ENCODE measurements around the gene TPD52L2. TPM values are rescaled to one million over a fixed set of nuclear protein-coding genes. Genes with fewer than 3 reads are reported as not detected.

TPD52L2 gene
- total and polyA plus RNA-seq, 2 donors (not counting 1 experiment from before 2014, with no cell fraction given): 39.9 to 41.3 TPM

DNA sequence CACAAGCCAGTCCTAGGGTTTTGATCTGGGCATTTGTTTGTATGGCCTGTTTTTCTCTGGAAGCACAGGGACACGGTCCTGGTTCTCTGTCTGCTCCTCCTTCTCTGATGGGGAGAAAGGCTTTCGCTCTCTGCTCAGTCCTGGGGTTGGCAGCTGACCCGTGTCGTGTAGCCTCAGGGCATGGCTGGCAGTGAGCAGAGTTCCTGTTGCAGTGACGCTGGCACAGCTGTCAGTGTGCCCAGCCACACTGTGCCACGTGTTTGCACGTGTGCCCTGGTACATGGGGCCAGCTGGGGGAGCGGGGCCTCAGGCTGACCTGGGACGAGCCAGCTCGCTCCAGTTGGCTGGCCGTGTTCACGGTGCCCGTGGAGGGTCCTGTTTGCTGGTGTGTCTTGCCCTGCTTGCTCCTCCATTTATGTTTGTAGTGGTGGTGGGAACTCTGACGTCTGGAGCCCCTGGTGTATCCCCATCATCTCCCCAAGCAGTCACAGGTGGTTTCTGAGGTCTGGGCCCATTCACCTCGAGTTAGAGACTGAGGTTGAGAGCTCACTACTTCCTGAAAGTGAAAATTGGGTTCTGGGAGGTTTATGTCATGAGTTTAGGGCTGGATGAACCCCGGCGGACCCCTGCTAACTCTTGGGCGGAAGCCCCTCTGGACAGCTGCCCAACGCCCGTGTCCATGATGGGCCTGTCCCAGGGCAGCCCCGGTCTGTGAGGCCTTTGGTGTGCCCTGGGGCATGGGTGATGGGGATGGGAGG, 19.6 kb downstream of the TPD52L2 start:
- CTCF ChIA-PET: no interaction called here
- Histone ChIP-seq H3K27ac (ENCODE audit: low read length in 2 of 2) (no peak overlapping the region), H3K36me3 (replicated peaks in 1 of 2; ENCODE audit: control extremely low read depth in 1 of 2, control insufficient read depth in 1 of 2, extremely low read depth in 1 of 2, insufficient read depth in 2 of 2, low read length in 1 of 2) (peaks cover 11 to 47% of the 10 kb centered on the region in 2 experiments), H3K9ac (ENCODE audit: low read length) (no peak overlapping the region), H3K79me2 (ENCODE audit: control insufficient read depth, insufficient read depth, low read length) (peaks cover 40% of the 10 kb centered on the region), H4K20me1 (ENCODE audit: control insufficient read depth, insufficient read depth, low read length, poor library complexity, severe bottlenecking) (peaks cover 62% of the 10 kb centered on the region), H3K4me2 (replicated peaks; ENCODE audit: low read depth, low read length, poor library complexity, severe bottlenecking) (no peak overlapping the region), H3K4me1 (ENCODE audit: control insufficient read depth in 2 of 2, insufficient read depth in 2 of 2, low read length in 2 of 2) (no peaks in the 10 kb centered on the region), H3K9me3 (ENCODE audit: control extremely low read depth in 1 of 3, control insufficient read depth in 2 of 3, insufficient read depth in 1 of 3, low read length in 2 of 3) (no peaks in the 10 kb centered on the region), H2AFZ (ENCODE audit: insufficient read depth, low read depth, low read length, poor library complexity, severe bottlenecking) (no peak overlapping the region), H3K27me3 (replicated peaks in 1 of 4; ENCODE audit: control extremely low read depth in 1 of 4, control insufficient read depth in 3 of 4, insufficient read depth in 4 of 4, low read length in 3 of 4) (no peaks in the 10 kb centered on the region), H3K4me3 (ENCODE audit: control extremely low read depth in 1 of 5, extremely low read depth in 1 of 5, insufficient read depth in 1 of 5, low read depth in 2 of 5, low read length in 4 of 5) (no peak overlapping the region)
- DNase-seq: no peak
- intact Hi-C loops (cut with micrococcal nuclease): no loop called here
- POLR2A ChIA-PET: no interaction called here
- WGBS (ENCODE audit: insufficient coverage): 89% methylated on average over 20 of the region's 21 CpGs
- Mint-ChIP-seq H3K27ac (no peak overlapping the region), H3K4me3 (no peak overlapping the region), H3K27me3 (no peaks in the 10 kb centered on the region), H3K4me1 (no peaks in the 10 kb centered on the region), H3K9me3 (ENCODE audit: insufficient read depth) (no peaks in the 10 kb centered on the region)
- TF ChIP-seq EZH2 (IDR thresholded peaks at IDR 0.05; ENCODE audit: borderline replicate concordance, insufficient read depth, low read depth, low read length, poor library complexity, severe bottlenecking) (no peak), CTCF (IDR thresholded peaks at IDR 0.05) (no peak)
- no peak for ATAC-seq (ENCODE audit: low read depth)

GRCh38 chr20:63885264-63886053, 20.4 kb downstream of the TPD52L2 start:
- no peak for ATAC-seq (ENCODE audit: low read depth)
- 88% methylated on average over 25 of the region's 27 CpGs for WGBS (ENCODE audit: insufficient coverage)
- peaks cover 11 to 54% of the 10 kb centered on the region in 2 experiments for H3K36me3 ChIP-seq (replicated peaks in 1 of 2; ENCODE audit: control extremely low read depth in 1 of 2, control insufficient read depth in 1 of 2, extremely low read depth in 1 of 2, insufficient read depth in 2 of 2, low read length in 1 of 2)

More at GRCh38 chr20:63885264-63886053, 20.4 kb downstream of the TPD52L2 start:
- no peaks in the 10 kb centered on the region for H3K9me3 Mint-ChIP-seq (ENCODE audit: insufficient read depth)
- Histone ChIP-seq H3K27me3 (replicated peaks in 1 of 4; ENCODE audit: control extremely low read depth in 1 of 4, control insufficient read depth in 3 of 4, insufficient read depth in 4 of 4, low read length in 3 of 4) (no peaks in the 10 kb centered on the region), H3K79me2 (ENCODE audit: control insufficient read depth, insufficient read depth, low read length) (peaks cover 40% of the 10 kb centered on the region), H3K27ac (ENCODE audit: low read length in 2 of 2) (no peak overlapping the region), H4K20me1 (ENCODE audit: control insufficient read depth, insufficient read depth, low read length, poor library complexity, severe bottlenecking) (peaks cover 62% of the 10 kb centered on the region), H3K9me3 (ENCODE audit: control extremely low read depth in 1 of 3, control insufficient read depth in 2 of 3, insufficient read depth in 1 of 3, low read length in 2 of 3) (no peaks in the 10 kb centered on the region), H3K9ac (ENCODE audit: low read length) (no peak overlapping the region), H3K4me3 (ENCODE audit: control extremely low read depth in 1 of 5, extremely low read depth in 1 of 5, insufficient read depth in 1 of 5, low read depth in 2 of 5, low read length in 4 of 5) (no peak overlapping the region), H2AFZ (ENCODE audit: insufficient read depth, low read depth, low read length, poor library complexity, severe bottlenecking) (no peak overlapping the region), H3K4me1 (ENCODE audit: control insufficient read depth in 2 of 2, insufficient read depth in 2 of 2, low read length in 2 of 2) (no peaks in the 10 kb centered on the region), H3K4me2 (replicated peaks; ENCODE audit: low read depth, low read length, poor library complexity, severe bottlenecking) (no peak overlapping the region)
- DNase-seq: no peak
- POLR2A ChIA-PET: no interaction called here
- intact Hi-C loops (cut with micrococcal nuclease): no loop called here
- no peaks in the 10 kb centered on the region for H3K27me3 Mint-ChIP-seq
- no peak for TF ChIP-seq CTCF (IDR thresholded peaks at IDR 0.05)
- TF ChIP-seq EZH2 (IDR thresholded peaks at IDR 0.05; ENCODE audit: borderline replicate concordance, insufficient read depth, low read depth, low read length, poor library complexity, severe bottlenecking): no peak
- no peak overlapping the region for H3K27ac Mint-ChIP-seq
- no peak overlapping the region for H3K4me3 Mint-ChIP-seq
- H3K4me1 Mint-ChIP-seq: no peaks in the 10 kb centered on the region
- CTCF ChIA-PET: no interaction called here
